Right lobe of liver (tissue), 4 donors: ENCODE data around the gene RNH1.

ENCODE experiments used
- POLR2A ChIP-seq: fragments of 450-650 bp; IDR thresholded peaks from one replicate; pipeline ENCODE4 v1.6.1; 2017; ENCODE audit warnings: antibody characterized with exemption, mild to moderate bottlenecking
- TF ChIP-seq, protein P1 (sequence below), 4 donors: fragments of 200-600 bp in 3 of 4; fragments of 450-650 bp in 1 of 4; IDR thresholded peaks; one replicate each; pipeline versions ENCODE4 v1.5.1 to v1.8.0; 2016 to 2022; ENCODE audit warnings: antibody characterized with exemption in 4 of 4, mild to moderate bottlenecking in 2 of 4
- donor health status: DM: no; HTN: no; CAD: no.
- donor health status: DM: no; HTN: no; CAD: no.
- donor health status: DM: no; HTN: yes; CAD: no.

GRCh38 chr11:504053-504993, 2.7 kb downstream of the RNH1 start:
- TF ChIP-seq, protein P1, sequence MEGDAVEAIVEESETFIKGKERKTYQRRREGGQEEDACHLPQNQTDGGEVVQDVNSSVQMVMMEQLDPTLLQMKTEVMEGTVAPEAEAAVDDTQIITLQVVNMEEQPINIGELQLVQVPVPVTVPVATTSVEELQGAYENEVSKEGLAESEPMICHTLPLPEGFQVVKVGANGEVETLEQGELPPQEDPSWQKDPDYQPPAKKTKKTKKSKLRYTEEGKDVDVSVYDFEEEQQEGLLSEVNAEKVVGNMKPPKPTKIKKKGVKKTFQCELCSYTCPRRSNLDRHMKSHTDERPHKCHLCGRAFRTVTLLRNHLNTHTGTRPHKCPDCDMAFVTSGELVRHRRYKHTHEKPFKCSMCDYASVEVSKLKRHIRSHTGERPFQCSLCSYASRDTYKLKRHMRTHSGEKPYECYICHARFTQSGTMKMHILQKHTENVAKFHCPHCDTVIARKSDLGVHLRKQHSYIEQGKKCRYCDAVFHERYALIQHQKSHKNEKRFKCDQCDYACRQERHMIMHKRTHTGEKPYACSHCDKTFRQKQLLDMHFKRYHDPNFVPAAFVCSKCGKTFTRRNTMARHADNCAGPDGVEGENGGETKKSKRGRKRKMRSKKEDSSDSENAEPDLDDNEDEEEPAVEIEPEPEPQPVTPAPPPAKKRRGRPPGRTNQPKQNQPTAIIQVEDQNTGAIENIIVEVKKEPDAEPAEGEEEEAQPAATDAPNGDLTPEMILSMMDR (IDR thresholded peaks at IDR 0.05), result no peak
- TF ChIP-seq POLR2A, result no peak
